ENCODE measurements around the gene KRT3. TPM values are rescaled to one million over a fixed set of nuclear protein-coding genes. Genes with fewer than 3 reads are reported as not detected.
"Not testable (repeated sequence)": the region's sequence is repeated elsewhere in the genome, so short reads cannot be mapped to it uniquely, and the experiment has no call there.

Gene KRT3
- total RNA-seq, 1 donor from 2014 or later, result not detected

DNA sequence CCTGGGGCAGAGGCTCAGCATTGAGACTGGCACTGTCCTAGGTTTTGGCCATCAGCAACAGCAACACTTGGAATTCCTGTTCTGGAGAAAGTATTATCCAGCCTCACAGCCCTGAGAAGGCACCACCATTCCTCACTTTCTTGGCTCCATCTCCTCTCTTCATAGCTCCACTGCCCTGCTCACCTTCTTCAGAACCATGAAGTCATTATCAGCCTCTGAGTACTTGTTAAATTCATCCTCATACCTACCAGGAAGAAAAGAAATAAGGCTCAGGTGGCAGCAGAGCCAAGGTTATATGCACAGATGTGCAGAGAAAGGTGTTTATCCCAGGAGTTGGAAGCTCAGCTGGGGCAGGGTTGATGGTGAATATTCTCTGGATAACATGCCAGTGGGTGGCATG lies 44.1 kb downstream of the KRT3 start:
- H3K9me3 Mint-ChIP-seq, result no peaks in the 10 kb centered on the region
- no peaks in the 10 kb centered on the region for H3K4me1 Mint-ChIP-seq
- ChIA-PET CTCF (no interaction called here), POLR2A (no interaction called here)
- DNase-seq (no peak), ATAC-seq (ENCODE audit: low read depth) (no peak)
- intact Hi-C loops (cut with micrococcal nuclease), result no loop called here
- no peak overlapping the region for H3K4me3 Mint-ChIP-seq
- no peak overlapping the region for H3K27ac Mint-ChIP-seq
- TF ChIP-seq, protein P1, sequence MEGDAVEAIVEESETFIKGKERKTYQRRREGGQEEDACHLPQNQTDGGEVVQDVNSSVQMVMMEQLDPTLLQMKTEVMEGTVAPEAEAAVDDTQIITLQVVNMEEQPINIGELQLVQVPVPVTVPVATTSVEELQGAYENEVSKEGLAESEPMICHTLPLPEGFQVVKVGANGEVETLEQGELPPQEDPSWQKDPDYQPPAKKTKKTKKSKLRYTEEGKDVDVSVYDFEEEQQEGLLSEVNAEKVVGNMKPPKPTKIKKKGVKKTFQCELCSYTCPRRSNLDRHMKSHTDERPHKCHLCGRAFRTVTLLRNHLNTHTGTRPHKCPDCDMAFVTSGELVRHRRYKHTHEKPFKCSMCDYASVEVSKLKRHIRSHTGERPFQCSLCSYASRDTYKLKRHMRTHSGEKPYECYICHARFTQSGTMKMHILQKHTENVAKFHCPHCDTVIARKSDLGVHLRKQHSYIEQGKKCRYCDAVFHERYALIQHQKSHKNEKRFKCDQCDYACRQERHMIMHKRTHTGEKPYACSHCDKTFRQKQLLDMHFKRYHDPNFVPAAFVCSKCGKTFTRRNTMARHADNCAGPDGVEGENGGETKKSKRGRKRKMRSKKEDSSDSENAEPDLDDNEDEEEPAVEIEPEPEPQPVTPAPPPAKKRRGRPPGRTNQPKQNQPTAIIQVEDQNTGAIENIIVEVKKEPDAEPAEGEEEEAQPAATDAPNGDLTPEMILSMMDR (IDR thresholded peaks at IDR 0.05), result no peak
- H3K36me3 Mint-ChIP-seq (ENCODE audit: low read depth), result no peaks in the 10 kb centered on the region
- H3K27me3 Mint-ChIP-seq, result peaks cover 6% of the 10 kb centered on the region

DNA sequence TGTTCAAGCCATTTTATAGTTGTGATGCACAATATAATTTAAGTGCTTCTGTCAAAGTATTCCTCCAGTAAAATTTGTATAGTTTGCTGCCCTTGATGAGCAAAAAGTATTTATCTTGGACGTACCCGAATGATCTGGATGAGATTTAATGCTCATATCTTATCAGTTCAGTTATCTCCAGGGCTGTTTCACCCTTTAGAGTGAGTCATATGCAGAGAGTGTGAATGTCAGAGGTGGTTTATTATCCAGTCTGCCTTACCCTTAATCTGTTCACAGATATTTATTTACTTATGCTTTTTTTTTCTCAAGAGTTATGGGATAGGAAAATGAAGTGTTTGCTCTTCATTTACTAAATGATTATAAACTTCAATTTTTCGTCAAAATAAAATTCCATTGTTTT lies 45.4 kb downstream of the KRT3 start:
- H3K27ac Mint-ChIP-seq; CTCF ChIA-PET; H3K36me3 Mint-ChIP-seq (ENCODE audit: low read depth); DNase-seq; H3K4me1 Mint-ChIP-seq; H3K4me3 Mint-ChIP-seq; intact Hi-C loops (cut with micrococcal nuclease); ATAC-seq (ENCODE audit: low read depth); H3K27me3 Mint-ChIP-seq; H3K9me3 Mint-ChIP-seq; POLR2A ChIA-PET: not testable (repeated sequence)

DNA sequence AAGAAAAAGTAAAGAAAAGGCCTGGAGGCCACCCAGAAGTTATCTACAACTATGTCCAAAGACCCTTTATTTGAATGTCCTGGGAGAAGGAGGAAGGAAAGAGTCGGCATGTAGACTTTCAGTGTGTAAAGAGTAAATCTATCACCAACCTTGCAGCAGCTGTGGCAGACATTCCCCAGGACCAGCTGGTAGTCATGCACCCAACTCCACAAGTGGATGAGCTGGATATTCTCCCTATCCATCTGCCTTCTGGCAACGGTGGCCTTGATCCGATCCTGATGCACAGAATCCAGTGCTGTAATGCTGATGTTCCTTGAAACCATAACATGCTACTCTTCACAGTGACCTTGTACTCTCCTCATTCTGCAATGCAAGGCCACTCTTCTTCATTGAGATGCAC lies 46.1 kb downstream of the KRT3 start:
- Mint-ChIP-seq H3K27me3 (peaks cover 6% of the 10 kb centered on the region), H3K27ac (no peak overlapping the region), H3K36me3 (ENCODE audit: low read depth) (no peaks in the 10 kb centered on the region), H3K4me1 (no peaks in the 10 kb centered on the region), H3K9me3 (no peaks in the 10 kb centered on the region), H3K4me3 (no peak overlapping the region)
- intact Hi-C loops (cut with micrococcal nuclease), result no loop called here
- TF ChIP-seq, protein P1 (IDR thresholded peaks at IDR 0.05), result no peak
- ChIA-PET POLR2A (no interaction called here), CTCF (no interaction called here)
- no peak for ATAC-seq (ENCODE audit: low read depth)
- DNase-seq, result no peak

DNA sequence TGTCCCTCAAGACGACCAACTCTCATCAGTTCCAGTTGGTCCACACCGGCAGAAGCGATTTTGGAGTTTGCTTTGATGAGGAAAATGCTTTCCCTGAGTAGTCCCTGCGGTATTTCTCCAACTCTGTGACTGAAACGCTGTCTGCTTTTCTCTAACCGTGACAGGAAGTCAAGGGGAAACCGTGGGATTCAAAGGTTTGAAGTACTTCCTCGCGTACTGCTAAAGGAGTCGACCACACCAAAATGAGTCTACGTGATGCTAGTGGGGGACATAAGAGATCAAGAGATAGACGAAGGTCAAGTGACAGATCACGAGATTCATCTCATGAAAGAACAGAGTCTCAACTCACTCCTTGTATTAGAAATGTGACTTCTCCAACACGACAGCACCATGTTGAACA lies 47.3 kb downstream of the KRT3 start:
- no peak for ATAC-seq (ENCODE audit: low read depth)
- Mint-ChIP-seq H3K27ac (no peak overlapping the region), H3K27me3 (peaks cover 6% of the 10 kb centered on the region), H3K4me3 (no peak overlapping the region), H3K9me3 (no peaks in the 10 kb centered on the region), H3K36me3 (ENCODE audit: low read depth) (no peaks in the 10 kb centered on the region), H3K4me1 (no peaks in the 10 kb centered on the region)
- no peak for DNase-seq
- CTCF ChIA-PET, result no interaction called here
- POLR2A ChIA-PET, result no interaction called here
- TF ChIP-seq, protein P1 (IDR thresholded peaks at IDR 0.05), result no peak
- intact Hi-C loops (cut with micrococcal nuclease), result no loop called here

DNA sequence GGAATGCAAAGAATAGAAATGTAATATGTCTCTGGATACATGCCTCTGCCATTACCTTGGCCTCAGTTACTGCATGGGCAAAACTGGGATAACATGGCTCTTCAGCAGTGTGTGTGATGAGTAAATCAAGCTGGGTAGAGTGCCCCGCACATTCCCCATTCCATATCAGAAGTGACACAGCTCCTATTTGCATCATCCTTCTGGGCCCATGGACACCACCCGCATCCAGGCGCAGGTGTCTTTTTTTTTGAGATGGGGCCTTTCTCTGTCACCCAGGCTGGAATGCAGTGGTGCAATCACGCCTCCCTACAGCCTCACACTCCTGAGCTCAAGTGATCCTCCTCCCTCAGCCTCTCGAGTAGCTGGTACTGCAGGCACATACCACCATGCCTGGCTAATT lies 50.4 kb downstream of the KRT3 start:
- ATAC-seq (ENCODE audit: low read depth) (no peak), DNase-seq (no peak)
- H3K27me3 Mint-ChIP-seq, result peaks cover 12% of the 10 kb centered on the region
- CTCF ChIA-PET, result no interaction called here
- no peaks in the 10 kb centered on the region for H3K36me3 Mint-ChIP-seq (ENCODE audit: low read depth)
- POLR2A ChIA-PET, result no interaction called here
- H3K9me3 Mint-ChIP-seq, result no peaks in the 10 kb centered on the region
- H3K27ac Mint-ChIP-seq, result no peak overlapping the region
- no peak overlapping the region for H3K4me3 Mint-ChIP-seq
- H3K4me1 Mint-ChIP-seq, result no peaks in the 10 kb centered on the region
- intact Hi-C loops (cut with micrococcal nuclease), result no loop called here
- TF ChIP-seq, protein P1 (IDR thresholded peaks at IDR 0.05), result no peak

DNA sequence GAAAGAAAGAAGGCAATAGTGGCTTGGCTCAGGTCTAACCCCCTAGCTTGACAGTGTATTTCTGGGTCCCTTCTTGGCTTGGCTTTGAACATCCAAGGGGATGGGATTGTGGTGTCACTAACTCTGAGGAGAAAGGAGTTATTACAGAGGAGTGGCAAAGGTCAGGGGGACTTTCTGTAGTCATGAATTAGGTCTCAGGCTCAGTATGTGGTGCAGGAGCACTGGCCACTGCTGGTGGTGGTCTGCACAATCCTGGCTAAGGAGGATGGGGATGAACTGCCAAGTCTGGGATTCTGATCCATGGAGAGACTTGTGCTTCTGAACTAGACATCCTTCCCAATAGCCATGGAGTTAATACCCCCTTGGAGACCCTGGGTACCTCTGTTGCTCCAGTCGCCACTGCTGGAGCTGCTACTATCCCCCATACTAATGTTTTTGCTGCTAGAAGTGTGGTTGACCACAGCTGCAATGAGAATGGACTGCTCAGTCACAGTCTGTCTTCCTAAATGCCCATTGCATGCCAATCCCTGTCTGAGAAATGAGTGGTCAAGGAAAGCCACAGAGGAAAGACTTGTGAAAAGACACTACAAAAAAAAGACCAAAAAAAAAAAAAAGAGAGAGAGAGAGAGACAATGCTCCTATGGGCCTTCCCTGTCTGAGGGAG lies 51.3 kb downstream of the KRT3 start:
- peaks cover 16% of the 10 kb centered on the region for H3K27me3 Mint-ChIP-seq
- H3K36me3 Mint-ChIP-seq (ENCODE audit: low read depth), result no peaks in the 10 kb centered on the region
- ChIA-PET POLR2A (no interaction called here), CTCF (no interaction called here)
- TF ChIP-seq, protein P1 (IDR thresholded peaks at IDR 0.05), result no peak
- no peak overlapping the region for H3K4me3 Mint-ChIP-seq
- H3K27ac Mint-ChIP-seq, result no peak overlapping the region
- H3K9me3 Mint-ChIP-seq, result no peaks in the 10 kb centered on the region
- no peaks in the 10 kb centered on the region for H3K4me1 Mint-ChIP-seq
- no peak for ATAC-seq (ENCODE audit: low read depth)
- no peak for DNase-seq
- intact Hi-C loops (cut with micrococcal nuclease), result no loop called here
